Stimulated activated CD8-positive, alpha-beta memory T cell treated with anti-CD3 and anti-CD28 coated beads, Interleukin-15, amount 100 ng/mL, for 1 hour (primary cell): ENCODE measurements around the gene PLA2G6.

ENCODE experiments used
- DNase-seq: peaks from one replicate; pipeline ENCODE4 v3.0.0-alpha.2; 2020; ENCODE audit warnings: low read depth

The PLA2G6 gene

GRCh38 chr22:38070250-38070921 is 111.2 kb downstream of the PLA2G6 start:
- no peak for DNase-seq

GRCh38 chr22:38069372-38070249 is 112.0 kb downstream of the PLA2G6 start:
- DNase-seq = no peak

DNA sequence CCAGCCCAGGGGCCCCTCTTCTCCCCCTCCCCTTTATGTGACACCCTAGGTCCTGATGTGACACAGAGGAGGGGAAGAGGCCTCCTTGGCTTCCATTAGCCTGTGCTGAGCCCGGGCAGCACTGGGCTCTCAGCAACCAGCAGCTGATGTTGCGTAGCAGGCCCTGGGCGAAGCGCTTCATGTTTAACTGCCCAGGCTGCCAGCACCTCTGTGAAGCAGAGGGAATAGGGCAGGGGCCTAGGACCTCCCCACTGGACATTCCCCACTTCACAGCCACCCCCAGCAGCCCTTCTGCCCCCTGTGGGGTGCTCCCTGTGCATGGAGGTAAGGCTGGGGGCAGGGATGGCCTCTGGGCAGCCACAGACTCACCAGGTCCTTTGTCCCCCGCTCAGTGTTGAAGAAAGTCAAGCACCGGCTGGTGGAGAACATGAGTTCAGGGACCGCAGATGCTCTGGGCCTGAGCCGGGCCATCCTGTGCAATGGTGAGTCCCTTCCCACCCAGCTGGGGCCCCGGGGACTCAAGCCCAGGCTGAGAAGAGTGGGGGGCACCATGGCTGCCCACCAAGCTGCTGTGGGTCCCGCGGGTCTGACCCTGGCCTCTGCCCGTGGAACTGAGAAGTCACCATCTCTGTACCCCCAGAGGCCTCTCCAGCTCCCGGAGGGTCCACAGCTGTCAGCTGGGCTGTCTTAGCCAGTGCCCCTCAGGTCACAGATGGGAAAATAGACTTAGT is 112.8 kb downstream of the PLA2G6 start:
- no peak for DNase-seq

- DNase-seq = no peak
Measured at GRCh38 chr22:38067761-38068360, 113.8 kb downstream of the PLA2G6 start.

GRCh38 chr22:38067028-38067415 is 114.6 kb downstream of the PLA2G6 start:
- no peak for DNase-seq

- DNase-seq = no peak
Measured at GRCh38 chr22:38066381-38067027, 115.1 kb downstream of the PLA2G6 start.

DNA sequence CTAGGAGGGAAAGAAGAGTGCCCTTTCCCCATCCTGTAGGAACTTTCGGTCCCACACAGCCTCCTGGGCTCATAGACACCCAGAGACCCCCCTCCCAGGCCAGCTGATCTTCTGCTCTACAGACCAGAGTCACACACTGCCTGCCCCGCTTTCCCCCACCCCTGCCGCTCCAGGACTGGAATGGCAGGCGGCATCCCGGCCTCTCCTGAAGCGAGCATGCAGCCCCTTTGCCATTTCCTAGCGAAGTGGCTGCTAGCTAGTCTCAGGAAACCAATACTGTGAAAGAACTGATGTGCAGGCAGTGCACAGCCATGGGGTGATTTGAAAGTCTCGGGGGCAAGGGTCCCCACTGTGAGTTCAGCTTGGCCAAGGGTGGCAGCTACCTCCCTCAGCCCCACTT is 116.1 kb downstream of the PLA2G6 start:
- DNase-seq = no peak

DNA sequence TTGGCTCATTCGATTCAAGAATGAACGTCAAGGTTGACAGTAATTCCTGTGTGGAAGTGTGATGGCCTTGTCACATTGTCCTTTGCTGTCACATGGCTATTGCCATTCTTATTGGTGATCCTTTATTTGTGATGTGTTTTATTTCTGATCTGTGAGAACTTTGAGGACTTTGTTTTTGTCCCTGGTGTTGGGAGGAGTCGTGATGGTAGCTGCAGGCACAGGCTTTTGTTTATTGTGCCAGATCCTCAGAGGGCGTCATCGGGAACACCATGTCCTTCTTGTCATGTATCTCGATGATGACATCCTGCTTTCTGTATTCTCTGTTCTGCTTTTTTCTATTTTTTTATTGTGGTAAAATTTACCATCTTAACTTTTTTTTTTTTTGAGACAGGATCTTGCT is 118.8 kb downstream of the PLA2G6 start:
- DNase-seq = no peak
